Esophagus squamous epithelium (tissue), 5 donors: ENCODE measurements around the gene SULT2B1. TPM values are rescaled to one million over a fixed set of nuclear protein-coding genes. Genes with fewer than 3 reads are reported as not detected.
A peak's percentile ranks its signal among the peaks of the same experiment; 100 is the strongest.

Experiments used
- DNase-seq: peaks from one replicate; lab custom pipeline; 2025; lab: John Stamatoyannopoulos, UW
- H3K27ac ChIP-seq, 4 donors: fragments of 200-600 bp; sonication (generic); one replicate each; pipeline ENCODE4 v1.5.1; 2016 to 2019; ENCODE audit warnings: mild to moderate bottlenecking in 1 of 4
- H3K27me3 ChIP-seq, 4 donors: fragments of 200-600 bp; sonication (generic); 1 replicate in 3 of 4; 2 replicates in 1 of 4; pipeline versions ENCODE4 v1.5.1 to v1.6.0; 2017 to 2021; ENCODE audit warnings: antibody characterized with exemption in 1 of 4
- H3K36me3 ChIP-seq, 3 donors: fragments of 200-600 bp; sonication (generic); one replicate each; pipeline ENCODE4 v1.5.1; 2016 to 2019
- H3K4me1 ChIP-seq, 3 donors: fragments of 200-600 bp; sonication (generic); one replicate each; pipeline ENCODE4 v1.5.1; 2017 to 2019
- H3K4me3 ChIP-seq, 4 donors: fragments of 200-600 bp; sonication (generic); 1 replicate in 3 of 4; 2 replicates in 1 of 4; pipeline ENCODE4 v1.5.1; 2016 to 2019; ENCODE audit warnings: mild to moderate bottlenecking in 2 of 4, moderate library complexity in 1 of 4
- H3K9me3 ChIP-seq, 3 donors: fragments of 200-600 bp; sonication (generic); one replicate each; pipeline ENCODE4 v1.5.1; 2016 to 2019
- POLR2A ChIP-seq, 4 donors: fragments of 450-650 bp; IDR thresholded peaks; one replicate each; pipeline ENCODE4 v1.6.1; 2017; ENCODE audit warnings: antibody characterized with exemption in 4 of 4, mild to moderate bottlenecking in 4 of 4, moderate library complexity in 3 of 4
- WGBS, 2 donors: methylation state at CpG; one replicate each; pipeline ENCODE4 v1.1.5; 2018; 5-methylcytosine and 5-hydroxymethylcytosine counted together
- intact Hi-C: fragments of 100-400 bp; cut with DNase I; formaldehyde crosslinking; loops from one replicate; pipeline ENCODE4 v1.15.0; 2022
- total RNA-seq, 4 donors: library from RNA; depleted of rRNA; stranded (reverse); fragments of >200 nt; gene quantifications; one replicate each; pipeline ENCODE4 v1.1.0, GENCODE V29; 2016
- TF ChIP-seq, protein P1 (sequence below), 6 experiments: fragments of 450-650 bp in 4 of 6; fragments of 200-600 bp in 2 of 6; sonication (generic) in 2 of 6; IDR thresholded peaks; one replicate each; pipeline ENCODE4 v1.5.1; 2016 to 2019; ENCODE audit warnings: antibody characterized with exemption in 6 of 6, mild to moderate bottlenecking in 4 of 6, moderate library complexity in 4 of 6
- donor health status: DM: yes; HTN: yes; CAD: no.

SULT2B1 gene
- total RNA-seq, 4 donors from 2014 or later, result 84.8 to 253 (median 150) TPM

DNA sequence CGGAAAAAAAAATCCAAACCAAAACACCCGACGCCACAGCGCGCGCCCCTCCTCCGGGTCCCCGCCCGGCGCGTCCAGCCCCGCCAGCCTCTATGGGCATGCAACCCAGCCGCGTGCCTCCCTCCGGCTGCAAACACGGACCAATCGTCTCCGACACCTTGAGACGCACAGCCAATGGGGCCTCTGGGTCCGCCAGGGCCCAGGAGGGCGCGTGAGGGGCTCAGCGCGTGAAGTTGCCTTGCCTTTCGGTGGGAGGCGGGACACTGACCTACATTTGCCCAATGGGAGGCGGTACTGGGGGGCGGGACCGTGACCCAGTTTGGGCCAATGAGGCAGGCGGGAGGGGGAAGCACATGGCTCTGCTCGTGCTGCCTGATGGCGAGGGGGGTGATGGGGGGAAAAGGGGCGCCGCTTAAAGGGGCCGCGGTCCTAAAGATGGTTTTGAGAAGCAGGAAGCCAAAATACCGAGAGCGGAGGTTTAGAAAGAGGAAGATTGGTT is 85.5 kb downstream of the SULT2B1 start:
- intact Hi-C loops, result no loop called here
- Histone ChIP-seq H3K27me3 (no peaks in the 10 kb centered on the region), H3K36me3 (peaks cover 0 to 7% (median 0%) of the 10 kb centered on the region in 3 donors), H3K9me3 (no peaks in the 10 kb centered on the region), H3K4me1 (peaks cover 32 to 65% (median 45%) of the 10 kb centered on the region in 3 donors), H3K27ac (peak overlapping the region; percentile 95 to 98 (median 96)), H3K4me3 (peak overlapping the region; percentile 63 to 86 (median 76))
- DNase-seq, result peak; percentile 99
- TF ChIP-seq, protein P1, sequence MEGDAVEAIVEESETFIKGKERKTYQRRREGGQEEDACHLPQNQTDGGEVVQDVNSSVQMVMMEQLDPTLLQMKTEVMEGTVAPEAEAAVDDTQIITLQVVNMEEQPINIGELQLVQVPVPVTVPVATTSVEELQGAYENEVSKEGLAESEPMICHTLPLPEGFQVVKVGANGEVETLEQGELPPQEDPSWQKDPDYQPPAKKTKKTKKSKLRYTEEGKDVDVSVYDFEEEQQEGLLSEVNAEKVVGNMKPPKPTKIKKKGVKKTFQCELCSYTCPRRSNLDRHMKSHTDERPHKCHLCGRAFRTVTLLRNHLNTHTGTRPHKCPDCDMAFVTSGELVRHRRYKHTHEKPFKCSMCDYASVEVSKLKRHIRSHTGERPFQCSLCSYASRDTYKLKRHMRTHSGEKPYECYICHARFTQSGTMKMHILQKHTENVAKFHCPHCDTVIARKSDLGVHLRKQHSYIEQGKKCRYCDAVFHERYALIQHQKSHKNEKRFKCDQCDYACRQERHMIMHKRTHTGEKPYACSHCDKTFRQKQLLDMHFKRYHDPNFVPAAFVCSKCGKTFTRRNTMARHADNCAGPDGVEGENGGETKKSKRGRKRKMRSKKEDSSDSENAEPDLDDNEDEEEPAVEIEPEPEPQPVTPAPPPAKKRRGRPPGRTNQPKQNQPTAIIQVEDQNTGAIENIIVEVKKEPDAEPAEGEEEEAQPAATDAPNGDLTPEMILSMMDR (IDR thresholded peaks at IDR 0.05), result peak in 1 of 6 experiments; percentile 10
- peak in 1 of 4 donors; percentile 5 for TF ChIP-seq POLR2A (IDR thresholded peaks at IDR 0.05)
- WGBS, 2 donors, result 0% methylated on average over 7 to 22 of the region's 38 CpGs

- H3K4me3 ChIP-seq, result peak overlapping the region; percentile 63 to 86 (median 76)
- peaks cover 26 to 58% (median 38%) of the 10 kb centered on the region in 3 donors for H3K4me1 ChIP-seq
- intact Hi-C loops, result no loop called here
- 10% methylated on average over 19 to 21 of the region's 29 CpGs for WGBS, 2 donors
- H3K36me3 ChIP-seq, result peaks cover 0 to under 1% (median 0%) of the 10 kb centered on the region in 3 donors
- peak in 1 of 4 donors; percentile 39 for TF ChIP-seq POLR2A (IDR thresholded peaks at IDR 0.05)
- TF ChIP-seq, protein P1 (IDR thresholded peaks at IDR 0.05), result peak in 3 of 6 experiments; percentile 3 to 10 (median 3)
- H3K27me3 ChIP-seq, result no peaks in the 10 kb centered on the region
- no peaks in the 10 kb centered on the region for H3K9me3 ChIP-seq
- DNase-seq, result peak; percentile 76
- H3K27ac ChIP-seq, result peak overlapping the region; percentile 95 to 98 (median 96)
These were observed 86.2 kb downstream of the SULT2B1 start for GRCh38 chr19:48637948-48638830.

DNA sequence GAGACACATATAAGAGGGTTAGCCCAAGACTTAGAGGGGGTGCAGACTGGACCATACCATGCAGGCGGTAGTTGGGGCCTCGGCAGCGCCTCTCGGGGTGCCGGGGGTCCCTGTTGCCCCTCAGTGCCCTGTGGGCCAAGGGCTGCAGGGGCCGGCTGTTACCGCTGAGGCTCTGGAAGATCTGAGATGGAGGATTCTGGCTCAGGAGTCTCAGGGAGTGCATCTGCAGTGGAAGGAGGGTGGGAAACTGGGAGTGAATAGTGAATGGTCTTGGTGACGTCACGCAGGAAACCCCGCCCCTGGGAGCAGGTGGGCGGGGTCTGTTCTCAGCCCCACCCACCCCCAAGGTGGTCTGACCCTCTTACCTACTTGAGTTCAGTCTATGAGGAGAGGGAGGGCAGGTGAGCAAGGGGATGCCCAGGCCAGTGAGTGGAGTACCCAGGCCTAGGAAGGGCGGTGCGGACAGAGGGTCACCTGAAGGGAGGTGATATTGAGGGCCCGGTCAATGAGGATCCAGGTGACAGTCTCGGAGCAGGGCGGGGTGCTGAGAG is 86.9 kb downstream of the SULT2B1 start:
- H3K9me3 ChIP-seq, result no peaks in the 10 kb centered on the region
- intact Hi-C loops, result no loop called here
- TF ChIP-seq, protein P1 (IDR thresholded peaks at IDR 0.05), result no peak
- TF ChIP-seq POLR2A (IDR thresholded peaks at IDR 0.05), result no peak
- WGBS, 2 donors, result 70 to 89% methylated on average over 10 to 16 of the region's 16 CpGs
- no peaks in the 10 kb centered on the region for H3K27me3 ChIP-seq
- H3K4me1 ChIP-seq, result peaks cover 18 to 51% (median 31%) of the 10 kb centered on the region in 3 donors
- DNase-seq, result no peak
- H3K36me3 ChIP-seq, result no peaks in the 10 kb centered on the region
- peak overlapping the region; percentile 95 to 98 (median 96) for H3K27ac ChIP-seq
- peak overlapping the region in 2 of 4 donors; percentile 68 to 86 for H3K4me3 ChIP-seq

DNA sequence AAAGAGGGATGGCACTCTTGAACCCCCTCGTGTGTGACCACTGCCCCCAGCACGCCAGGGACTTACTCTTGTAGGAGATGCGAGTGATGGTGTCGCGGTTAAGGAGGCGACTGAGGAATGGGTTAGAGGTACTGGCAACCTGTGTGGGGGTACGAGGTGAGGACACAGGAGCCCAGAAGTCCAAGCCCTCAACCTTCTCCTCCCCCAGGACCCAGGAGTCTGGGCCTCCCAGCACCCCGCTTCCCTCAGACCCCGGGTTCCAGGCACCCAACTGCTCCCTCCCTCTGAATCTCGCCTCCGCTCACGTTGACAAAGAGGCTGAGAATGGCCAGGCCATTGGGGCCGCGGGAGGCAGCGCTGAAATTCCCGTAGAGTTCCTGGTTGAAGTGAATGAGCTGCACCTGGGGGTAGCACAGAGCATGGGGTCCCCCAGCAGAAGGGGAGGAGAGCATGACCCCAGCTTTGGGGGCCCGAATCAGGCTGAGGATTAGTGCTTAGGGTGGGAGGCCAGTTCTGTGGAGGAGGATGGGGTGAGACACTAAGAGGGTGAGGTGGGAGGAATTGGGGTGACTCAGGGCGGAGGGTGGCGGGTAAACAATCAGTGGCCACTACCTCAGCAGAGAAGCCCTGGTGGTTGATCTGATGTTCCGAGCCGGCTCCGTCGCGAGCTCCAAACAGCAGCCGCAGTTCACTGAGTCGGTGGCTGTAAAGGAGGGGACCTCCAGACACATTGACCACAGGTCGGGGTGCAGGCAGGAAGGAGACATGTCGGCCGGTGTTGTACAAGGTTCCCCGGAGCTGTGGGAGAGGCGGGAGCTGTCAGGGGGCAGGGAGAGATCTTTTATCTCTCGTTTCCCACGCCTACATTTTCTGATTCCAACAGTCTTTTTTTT is 87.8 kb downstream of the SULT2B1 start:
- peaks cover 12 to 51% (median 25%) of the 10 kb centered on the region in 3 donors for H3K4me1 ChIP-seq

More for the DNA sequence above, 87.8 kb downstream of the SULT2B1 start:
- Histone ChIP-seq H3K27me3 (no peaks in the 10 kb centered on the region), H3K4me3 (no peak overlapping the region), H3K9me3 (no peaks in the 10 kb centered on the region), H3K27ac (peak overlapping the region in 2 of 4 donors; percentile 12 to 96), H3K36me3 (no peaks in the 10 kb centered on the region)
- intact Hi-C loops, result no loop called here
- DNase-seq, result no peak
- WGBS, 2 donors, result 58 to 75% methylated on average over 23 to 24 of the region's 33 CpGs
- TF ChIP-seq POLR2A (IDR thresholded peaks at IDR 0.05), result no peak
- TF ChIP-seq, protein P1 (IDR thresholded peaks at IDR 0.05), result peak in 1 of 6 experiments; percentile 11
